ENCODE measurements around the gene C3AR1. TPM values are rescaled to one million over a fixed set of nuclear protein-coding genes. Genes with fewer than 3 reads are reported as not detected.

The C3AR1 gene
- total RNA-seq, 1 experiment from 2014 or later = 0.09 TPM

DNA sequence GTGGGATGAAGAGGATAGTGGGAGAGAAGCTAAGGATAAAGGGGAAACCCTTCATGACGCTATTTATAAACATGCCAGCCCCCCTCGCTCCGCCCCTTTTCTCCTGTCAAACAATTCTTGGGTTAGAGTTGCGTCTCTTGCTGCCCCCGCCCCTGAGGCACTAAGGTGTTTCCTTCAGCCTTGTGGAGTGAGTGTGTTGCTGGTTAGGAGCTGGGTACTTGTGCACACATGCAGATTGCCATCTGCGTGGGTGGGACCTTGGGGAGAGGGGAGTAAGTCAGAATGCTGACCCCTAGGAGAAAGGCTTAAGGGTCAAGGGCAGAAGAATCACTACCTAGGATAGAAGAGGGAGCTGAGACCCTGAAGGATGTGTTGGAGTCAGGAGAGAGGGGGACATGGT, 28.2 kb downstream of the C3AR1 start:
- no peak for DNase-seq (ENCODE audit: low spot score)
- Mint-ChIP-seq H3K27ac (peak overlapping the region; percentile 55; the same call in 1 of the 2 replicates), H3K36me3 (peaks cover 13% of the 10 kb centered on the region), H3K9me3 (no peaks in the 10 kb centered on the region), H3K4me1 (peaks cover 62% of the 10 kb centered on the region), H3K4me3 (peak overlapping the region; percentile 59), H3K27me3 (ENCODE audit: low read depth) (no peaks in the 10 kb centered on the region)
- TF ChIP-seq, protein P1, sequence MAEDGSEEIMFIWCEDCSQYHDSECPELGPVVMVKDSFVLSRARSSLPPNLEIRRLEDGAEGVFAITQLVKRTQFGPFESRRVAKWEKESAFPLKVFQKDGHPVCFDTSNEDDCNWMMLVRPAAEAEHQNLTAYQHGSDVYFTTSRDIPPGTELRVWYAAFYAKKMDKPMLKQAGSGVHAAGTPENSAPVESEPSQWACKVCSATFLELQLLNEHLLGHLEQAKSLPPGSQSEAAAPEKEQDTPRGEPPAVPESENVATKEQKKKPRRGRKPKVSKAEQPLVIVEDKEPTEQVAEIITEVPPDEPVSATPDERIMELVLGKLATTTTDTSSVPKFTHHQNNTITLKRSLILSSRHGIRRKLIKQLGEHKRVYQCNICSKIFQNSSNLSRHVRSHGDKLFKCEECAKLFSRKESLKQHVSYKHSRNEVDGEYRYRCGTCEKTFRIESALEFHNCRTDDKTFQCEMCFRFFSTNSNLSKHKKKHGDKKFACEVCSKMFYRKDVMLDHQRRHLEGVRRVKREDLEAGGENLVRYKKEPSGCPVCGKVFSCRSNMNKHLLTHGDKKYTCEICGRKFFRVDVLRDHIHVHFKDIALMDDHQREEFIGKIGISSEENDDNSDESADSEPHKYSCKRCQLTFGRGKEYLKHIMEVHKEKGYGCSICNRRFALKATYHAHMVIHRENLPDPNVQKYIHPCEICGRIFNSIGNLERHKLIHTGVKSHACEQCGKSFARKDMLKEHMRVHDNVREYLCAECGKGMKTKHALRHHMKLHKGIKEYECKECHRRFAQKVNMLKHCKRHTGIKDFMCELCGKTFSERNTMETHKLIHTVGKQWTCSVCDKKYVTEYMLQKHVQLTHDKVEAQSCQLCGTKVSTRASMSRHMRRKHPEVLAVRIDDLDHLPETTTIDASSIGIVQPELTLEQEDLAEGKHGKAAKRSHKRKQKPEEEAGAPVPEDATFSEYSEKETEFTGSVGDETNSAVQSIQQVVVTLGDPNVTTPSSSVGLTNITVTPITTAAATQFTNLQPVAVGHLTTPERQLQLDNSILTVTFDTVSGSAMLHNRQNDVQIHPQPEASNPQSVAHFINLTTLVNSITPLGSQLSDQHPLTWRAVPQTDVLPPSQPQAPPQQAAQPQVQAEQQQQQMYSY (CRISPR knock-in tag; IDR thresholded peaks at IDR 0.05) = no peak
- TF ChIP-seq, protein P2, sequence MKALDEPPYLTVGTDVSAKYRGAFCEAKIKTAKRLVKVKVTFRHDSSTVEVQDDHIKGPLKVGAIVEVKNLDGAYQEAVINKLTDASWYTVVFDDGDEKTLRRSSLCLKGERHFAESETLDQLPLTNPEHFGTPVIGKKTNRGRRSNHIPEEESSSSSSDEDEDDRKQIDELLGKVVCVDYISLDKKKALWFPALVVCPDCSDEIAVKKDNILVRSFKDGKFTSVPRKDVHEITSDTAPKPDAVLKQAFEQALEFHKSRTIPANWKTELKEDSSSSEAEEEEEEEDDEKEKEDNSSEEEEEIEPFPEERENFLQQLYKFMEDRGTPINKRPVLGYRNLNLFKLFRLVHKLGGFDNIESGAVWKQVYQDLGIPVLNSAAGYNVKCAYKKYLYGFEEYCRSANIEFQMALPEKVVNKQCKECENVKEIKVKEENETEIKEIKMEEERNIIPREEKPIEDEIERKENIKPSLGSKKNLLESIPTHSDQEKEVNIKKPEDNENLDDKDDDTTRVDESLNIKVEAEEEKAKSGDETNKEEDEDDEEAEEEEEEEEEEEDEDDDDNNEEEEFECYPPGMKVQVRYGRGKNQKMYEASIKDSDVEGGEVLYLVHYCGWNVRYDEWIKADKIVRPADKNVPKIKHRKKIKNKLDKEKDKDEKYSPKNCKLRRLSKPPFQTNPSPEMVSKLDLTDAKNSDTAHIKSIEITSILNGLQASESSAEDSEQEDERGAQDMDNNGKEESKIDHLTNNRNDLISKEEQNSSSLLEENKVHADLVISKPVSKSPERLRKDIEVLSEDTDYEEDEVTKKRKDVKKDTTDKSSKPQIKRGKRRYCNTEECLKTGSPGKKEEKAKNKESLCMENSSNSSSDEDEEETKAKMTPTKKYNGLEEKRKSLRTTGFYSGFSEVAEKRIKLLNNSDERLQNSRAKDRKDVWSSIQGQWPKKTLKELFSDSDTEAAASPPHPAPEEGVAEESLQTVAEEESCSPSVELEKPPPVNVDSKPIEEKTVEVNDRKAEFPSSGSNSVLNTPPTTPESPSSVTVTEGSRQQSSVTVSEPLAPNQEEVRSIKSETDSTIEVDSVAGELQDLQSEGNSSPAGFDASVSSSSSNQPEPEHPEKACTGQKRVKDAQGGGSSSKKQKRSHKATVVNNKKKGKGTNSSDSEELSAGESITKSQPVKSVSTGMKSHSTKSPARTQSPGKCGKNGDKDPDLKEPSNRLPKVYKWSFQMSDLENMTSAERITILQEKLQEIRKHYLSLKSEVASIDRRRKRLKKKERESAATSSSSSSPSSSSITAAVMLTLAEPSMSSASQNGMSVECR (CRISPR knock-in tag; IDR thresholded peaks at IDR 0.05; ENCODE audit: borderline replicate concordance) = no peak
- TF ChIP-seq, protein P3, sequence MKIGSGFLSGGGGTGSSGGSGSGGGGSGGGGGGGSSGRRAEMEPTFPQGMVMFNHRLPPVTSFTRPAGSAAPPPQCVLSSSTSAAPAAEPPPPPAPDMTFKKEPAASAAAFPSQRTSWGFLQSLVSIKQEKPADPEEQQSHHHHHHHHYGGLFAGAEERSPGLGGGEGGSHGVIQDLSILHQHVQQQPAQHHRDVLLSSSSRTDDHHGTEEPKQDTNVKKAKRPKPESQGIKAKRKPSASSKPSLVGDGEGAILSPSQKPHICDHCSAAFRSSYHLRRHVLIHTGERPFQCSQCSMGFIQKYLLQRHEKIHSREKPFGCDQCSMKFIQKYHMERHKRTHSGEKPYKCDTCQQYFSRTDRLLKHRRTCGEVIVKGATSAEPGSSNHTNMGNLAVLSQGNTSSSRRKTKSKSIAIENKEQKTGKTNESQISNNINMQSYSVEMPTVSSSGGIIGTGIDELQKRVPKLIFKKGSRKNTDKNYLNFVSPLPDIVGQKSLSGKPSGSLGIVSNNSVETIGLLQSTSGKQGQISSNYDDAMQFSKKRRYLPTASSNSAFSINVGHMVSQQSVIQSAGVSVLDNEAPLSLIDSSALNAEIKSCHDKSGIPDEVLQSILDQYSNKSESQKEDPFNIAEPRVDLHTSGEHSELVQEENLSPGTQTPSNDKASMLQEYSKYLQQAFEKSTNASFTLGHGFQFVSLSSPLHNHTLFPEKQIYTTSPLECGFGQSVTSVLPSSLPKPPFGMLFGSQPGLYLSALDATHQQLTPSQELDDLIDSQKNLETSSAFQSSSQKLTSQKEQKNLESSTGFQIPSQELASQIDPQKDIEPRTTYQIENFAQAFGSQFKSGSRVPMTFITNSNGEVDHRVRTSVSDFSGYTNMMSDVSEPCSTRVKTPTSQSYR (CRISPR knock-in tag; IDR thresholded peaks at IDR 0.05) = no peak
- no peak for TF ChIP-seq OVOL2 (CRISPR knock-in tag; IDR thresholded peaks at IDR 0.05; ENCODE audit: borderline replicate concordance)
- TF ChIP-seq GTF2I (CRISPR knock-in tag; conservative IDR thresholded peaks at IDR 0.05) = no peak
- no peak for TF ChIP-seq CBFB (CRISPR knock-in tag; IDR thresholded peaks at IDR 0.05; ENCODE audit: low read depth)
- no peak for TF ChIP-seq ZNF232 (CRISPR knock-in tag; IDR thresholded peaks at IDR 0.05)
- TF ChIP-seq, protein P4, sequence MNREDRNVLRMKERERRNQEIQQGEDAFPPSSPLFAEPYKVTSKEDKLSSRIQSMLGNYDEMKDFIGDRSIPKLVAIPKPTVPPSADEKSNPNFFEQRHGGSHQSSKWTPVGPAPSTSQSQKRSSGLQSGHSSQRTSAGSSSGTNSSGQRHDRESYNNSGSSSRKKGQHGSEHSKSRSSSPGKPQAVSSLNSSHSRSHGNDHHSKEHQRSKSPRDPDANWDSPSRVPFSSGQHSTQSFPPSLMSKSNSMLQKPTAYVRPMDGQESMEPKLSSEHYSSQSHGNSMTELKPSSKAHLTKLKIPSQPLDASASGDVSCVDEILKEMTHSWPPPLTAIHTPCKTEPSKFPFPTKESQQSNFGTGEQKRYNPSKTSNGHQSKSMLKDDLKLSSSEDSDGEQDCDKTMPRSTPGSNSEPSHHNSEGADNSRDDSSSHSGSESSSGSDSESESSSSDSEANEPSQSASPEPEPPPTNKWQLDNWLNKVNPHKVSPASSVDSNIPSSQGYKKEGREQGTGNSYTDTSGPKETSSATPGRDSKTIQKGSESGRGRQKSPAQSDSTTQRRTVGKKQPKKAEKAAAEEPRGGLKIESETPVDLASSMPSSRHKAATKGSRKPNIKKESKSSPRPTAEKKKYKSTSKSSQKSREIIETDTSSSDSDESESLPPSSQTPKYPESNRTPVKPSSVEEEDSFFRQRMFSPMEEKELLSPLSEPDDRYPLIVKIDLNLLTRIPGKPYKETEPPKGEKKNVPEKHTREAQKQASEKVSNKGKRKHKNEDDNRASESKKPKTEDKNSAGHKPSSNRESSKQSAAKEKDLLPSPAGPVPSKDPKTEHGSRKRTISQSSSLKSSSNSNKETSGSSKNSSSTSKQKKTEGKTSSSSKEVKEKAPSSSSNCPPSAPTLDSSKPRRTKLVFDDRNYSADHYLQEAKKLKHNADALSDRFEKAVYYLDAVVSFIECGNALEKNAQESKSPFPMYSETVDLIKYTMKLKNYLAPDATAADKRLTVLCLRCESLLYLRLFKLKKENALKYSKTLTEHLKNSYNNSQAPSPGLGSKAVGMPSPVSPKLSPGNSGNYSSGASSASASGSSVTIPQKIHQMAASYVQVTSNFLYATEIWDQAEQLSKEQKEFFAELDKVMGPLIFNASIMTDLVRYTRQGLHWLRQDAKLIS (CRISPR knock-in tag; IDR thresholded peaks at IDR 0.05; ENCODE audit: borderline replicate concordance) = no peak
- TF ChIP-seq ZNF416 (CRISPR knock-in tag; IDR thresholded peaks at IDR 0.05) = no peak
- POLR2A ChIA-PET = interaction anchor here (1.0 kb wide), 1 partner anchor 11 kb away, joined by 3 read pairs; no protein-coding TSS in a partner anchor
- CTCF ChIA-PET = interaction anchor here (0.8 to 2.5 kb wide), 7 partner anchors 8 to 394 kb away, joined by 3 to 18 read pairs (median 4); no protein-coding TSS in a partner anchor
- ATAC-seq = no peak
